Neural cell (in vitro differentiated cells): Measurements from ENCODE around the gene FNDC8. TPM values are rescaled to one million over a fixed set of nuclear protein-coding genes. Genes with fewer than 3 reads are reported as not detected.
"Not testable (repeated sequence)": the region's sequence is repeated elsewhere in the genome, so short reads cannot be mapped to it uniquely, and the experiment has no call there.

Experiments used
- H2AFZ ChIP-seq: fragments of 200-600, 300-800 bp; sonication (generic), shearing (Covaris generic); 2 replicates; pipeline ENCODE4 v1.6.0; 2014; ENCODE audit warnings: low read depth, mild to moderate bottlenecking, antibody characterized with exemption, low read length, moderate library complexity
- H3F3A ChIP-seq: fragments of 200-600 bp; shearing (Covaris generic); 2 replicates; pipeline ENCODE4 v1.6.1; 2016; ENCODE audit warnings: mild to moderate bottlenecking, moderate library complexity, mixed read lengths, antibody characterized with exemption, low read length; ENCODE audit not compliant: insufficient read depth, poor library complexity, severe bottlenecking
- H3K27ac ChIP-seq: fragments of 200-600, 300-800 bp; sonication (generic), shearing (Covaris generic); 2 replicates; pipeline ENCODE4 v1.5.1; 2014; ENCODE audit warnings: mild to moderate bottlenecking, low read length, moderate library complexity
- H3K27me3 ChIP-seq: fragments of 300-800, 200-600 bp; sonication (generic), shearing (Covaris generic); 2 replicates; pipeline ENCODE4 v1.6.0; 2014; ENCODE audit warnings: mild to moderate bottlenecking, low read depth, low read length, moderate library complexity; ENCODE audit not compliant: insufficient read depth
- H3K36me3 ChIP-seq: fragments of 300-800, 200-600 bp; sonication (generic), shearing (Covaris generic); 2 replicates; pipeline ENCODE4 v1.5.1; 2014; ENCODE audit warnings: mild to moderate bottlenecking, antibody characterized with exemption, low read length, moderate library complexity; ENCODE audit not compliant: insufficient read depth
- H3K4me2 ChIP-seq: fragments of 300-800, 200-600 bp; sonication (generic), shearing (Covaris generic); 2 replicates; pipeline ENCODE4 v1.6.0; 2014; ENCODE audit warnings: mild to moderate bottlenecking, low read length
- H3K4me3 ChIP-seq: fragments of 300-800, 200-600 bp; sonication (generic), shearing (Covaris generic); 2 replicates; pipeline ENCODE4 v1.5.1; 2014; ENCODE audit warnings: mild to moderate bottlenecking, low read length, moderate library complexity
- H3K79me2 ChIP-seq: fragments of 200-600 bp; shearing (Covaris generic); replicated peaks from 2 replicates; pipeline ENCODE4 v1.6.0; 2014; ENCODE audit warnings: mild to moderate bottlenecking, low read length, moderate library complexity; ENCODE audit not compliant: insufficient read depth
- H3K9ac ChIP-seq: fragments of 300-800, 200-600 bp; sonication (generic), shearing (Covaris generic); 2 replicates; pipeline ENCODE4 v1.6.1; 2016; ENCODE audit warnings: mild to moderate bottlenecking, low read length, mixed read lengths
- H3K9me2 ChIP-seq: fragments of 200-600 bp; shearing (Covaris generic); 2 replicates; pipeline ENCODE4 v1.6.1; 2016; ENCODE audit warnings: mild to moderate bottlenecking, low read length, mixed read lengths; ENCODE audit not compliant: insufficient read depth
- H3K9me3 ChIP-seq: fragments of 200-600, 300-800 bp; sonication (generic), shearing (Covaris generic); 2 replicates; pipeline ENCODE4 v1.6.1; 2016; ENCODE audit warnings: mild to moderate bottlenecking, mixed run types, low read length, moderate library complexity, mixed read lengths
- H4K20me1 ChIP-seq: fragments of 200-600 bp; shearing (Covaris generic); 2 replicates; pipeline ENCODE4 v1.6.1; 2016; ENCODE audit warnings: mild to moderate bottlenecking, mixed run types; ENCODE audit not compliant: insufficient read depth
- CTCF ChIP-seq: fragments of 450-650 bp; IDR thresholded peaks from 2 replicates; pipeline ENCODE4 v1.5.1; 2014; ENCODE audit warnings: antibody characterized with exemption, mild to moderate bottlenecking, moderate library complexity; ENCODE audit not compliant: poor library complexity, severe bottlenecking
- EP300 ChIP-seq: fragments of 450-650 bp; conservative IDR thresholded peaks from 2 replicates; pipeline ENCODE4 v1.6.1; 2014; ENCODE audit warnings: antibody characterized with exemption, mild to moderate bottlenecking, moderate library complexity; ENCODE audit not compliant: poor library complexity, severe bottlenecking
- EZH2 ChIP-seq: fragments of 200-600, 300-800 bp; shearing (Covaris generic), sonication (generic); IDR thresholded peaks from 2 replicates; pipeline ENCODE4 v1.6.1; 2014; ENCODE audit warnings: antibody characterized with exemption, low read length, borderline replicate concordance, mild to moderate bottlenecking; ENCODE audit not compliant: insufficient read depth, poor library complexity, severe bottlenecking
- MXI1 ChIP-seq: fragments of 450-650 bp; conservative IDR thresholded peaks from 2 replicates; pipeline ENCODE4 v1.6.1; 2014; ENCODE audit warnings: antibody characterized with exemption, mild to moderate bottlenecking; ENCODE audit not compliant: poor library complexity, severe bottlenecking
- POLR2AphosphoS5 ChIP-seq: IDR thresholded peaks from 2 replicates; pipeline ENCODE4 v1.6.1; 2012
- RAD21 ChIP-seq: fragments of 450-650 bp; conservative IDR thresholded peaks from 2 replicates; pipeline ENCODE4 v1.6.1; 2014; ENCODE audit warnings: antibody characterized with exemption, mild to moderate bottlenecking, moderate library complexity
- REST ChIP-seq: IDR thresholded peaks from 2 replicates; pipeline ENCODE4 v1.6.1; 2012; ENCODE audit warnings: borderline replicate concordance
- SMC3 ChIP-seq: fragments of 450-650 bp; conservative IDR thresholded peaks from 2 replicates; pipeline ENCODE4 v1.6.1; 2014; ENCODE audit warnings: antibody characterized with exemption, mild to moderate bottlenecking, moderate library complexity; ENCODE audit not compliant: poor library complexity
- TAF1 ChIP-seq: IDR thresholded peaks from 2 replicates; pipeline ENCODE4 v1.6.1; 2012; ENCODE audit warnings: low read depth
- polyA plus RNA-seq: library from polyadenylated mRNA; depleted of rRNA; stranded (reverse); fragments of >200 nt; gene quantifications from 2 replicates; pipeline ENCODE4 v1.2.3, GENCODE V29; 2014

Gene FNDC8
- polyA plus RNA-seq, 1 donor from 2014 or later: not detected

GRCh38 chr17:35088881-35089585 is 32.4 kb upstream of the FNDC8 start:
- Histone ChIP-seq H4K20me1 (no peaks in the 10 kb centered on the region), H3K4me3 (peak overlapping the region; percentile 96), H3K9me2 (no peaks in the 10 kb centered on the region), H3K27ac (peak overlapping the region; percentile 39), H3F3A (no peaks in the 10 kb centered on the region), H3K9ac (peak overlapping the region; percentile 80), H3K36me3 (no peaks in the 10 kb centered on the region), H3K79me2 (peaks cover 16% of the 10 kb centered on the region), H3K9me3 (no peaks in the 10 kb centered on the region), H2AFZ (peak overlapping the region; percentile 60), H3K4me2 (peak overlapping the region; percentile 94), H3K27me3 (no peaks in the 10 kb centered on the region)
- TF ChIP-seq EZH2 (no peak), TAF1 (no peak), SMC3 (peak; percentile 82), EP300 (no peak), RAD21 (peak; percentile 70), REST (no peak), MXI1 (peak; percentile 4), CTCF (peak; percentile 88), POLR2AphosphoS5 (no peak)

- Histone ChIP-seq H3K79me2 (peaks cover 16% of the 10 kb centered on the region), H3K27me3 (no peaks in the 10 kb centered on the region), H3K27ac (no peak overlapping the region), H4K20me1 (no peaks in the 10 kb centered on the region), H3K9me3 (no peaks in the 10 kb centered on the region), H3K4me2 (no peak overlapping the region), H3F3A (no peaks in the 10 kb centered on the region), H2AFZ (no peak overlapping the region), H3K36me3 (no peaks in the 10 kb centered on the region), H3K9me2 (no peaks in the 10 kb centered on the region), H3K4me3 (peak overlapping the region; percentile 53), H3K9ac (no peak overlapping the region)
- TF ChIP-seq SMC3 (peak; percentile 39), REST (no peak), TAF1 (no peak), CTCF (no peak), EP300 (no peak), MXI1 (no peak), EZH2 (no peak), POLR2AphosphoS5 (no peak), RAD21 (no peak)
Observed at GRCh38 chr17:35089586-35090296, 31.7 kb upstream of the FNDC8 start.

- not testable (repeated sequence) for H3K4me2 ChIP-seq, H3K27ac ChIP-seq, H3K27me3 ChIP-seq, H2AFZ ChIP-seq, H3F3A ChIP-seq, H4K20me1 ChIP-seq, H3K36me3 ChIP-seq, H3K9ac ChIP-seq, H3K9me2 ChIP-seq, H3K4me3 ChIP-seq, H3K9me3 ChIP-seq
- peaks cover 12% of the 10 kb centered on the region for H3K79me2 ChIP-seq
Observed at GRCh38 chr17:35090707-35091106, 30.7 kb upstream of the FNDC8 start.
